Measurements from ENCODE around the gene EIF4E2.

EIF4E2 gene

GRCh38 chr2:232600053-232600773 is 49.7 kb downstream of the EIF4E2 start:
- no peak for DNase-seq (ENCODE audit: low read depth)

GRCh38 chr2:232603283-232603682 is 52.8 kb downstream of the EIF4E2 start:
- DNase-seq (ENCODE audit: low read depth): no peak

GRCh38 chr2:232604535-232604934 is 54.0 kb downstream of the EIF4E2 start:
- no peak for DNase-seq (ENCODE audit: low read depth)

- DNase-seq (ENCODE audit: low read depth): no peak
These were observed 56.5 kb downstream of the EIF4E2 start for GRCh38 chr2:232607011-232607410.

DNA sequence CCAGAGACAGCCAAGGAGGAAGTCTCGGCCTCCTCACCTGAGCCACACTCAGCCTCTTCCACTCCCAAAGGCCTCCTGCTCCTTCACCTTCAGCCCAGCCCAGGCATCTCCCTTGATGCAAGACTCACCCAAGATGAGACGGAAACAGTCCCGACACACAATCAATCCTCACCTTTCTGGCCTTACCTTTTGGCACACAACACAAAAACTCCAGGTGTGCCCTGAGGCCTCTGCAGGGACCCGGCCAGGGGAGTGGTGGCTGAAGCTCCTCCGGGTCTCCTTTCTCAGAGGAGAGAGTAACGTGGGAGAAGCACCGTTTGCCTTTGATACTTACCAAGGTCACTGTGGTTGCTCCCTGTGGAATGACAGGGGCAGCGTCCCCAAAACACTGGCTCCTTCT is 59.1 kb downstream of the EIF4E2 start:
- no peak for DNase-seq (ENCODE audit: low read depth)

DNA sequence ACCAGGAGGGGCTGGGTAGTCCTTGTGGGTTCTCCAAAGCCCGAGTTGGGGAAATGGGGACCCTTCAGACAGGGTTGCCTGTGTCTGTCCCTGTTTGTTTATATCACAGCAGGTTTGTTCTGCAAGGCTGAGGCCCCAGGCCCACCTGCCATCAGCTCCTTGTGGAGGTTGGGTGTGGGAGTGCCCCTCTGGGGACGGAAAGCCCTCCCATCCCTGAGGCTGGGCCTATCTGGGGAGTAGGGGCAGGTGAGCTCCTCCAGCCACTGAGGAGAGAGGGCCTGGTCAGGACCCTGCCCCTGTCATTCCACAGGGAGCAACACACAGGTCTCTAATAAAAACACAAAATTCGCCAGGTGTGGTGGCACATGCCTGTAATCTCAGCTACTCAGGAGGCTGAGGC is 59.6 kb downstream of the EIF4E2 start:
- no peak for DNase-seq (ENCODE audit: low read depth)

DNA sequence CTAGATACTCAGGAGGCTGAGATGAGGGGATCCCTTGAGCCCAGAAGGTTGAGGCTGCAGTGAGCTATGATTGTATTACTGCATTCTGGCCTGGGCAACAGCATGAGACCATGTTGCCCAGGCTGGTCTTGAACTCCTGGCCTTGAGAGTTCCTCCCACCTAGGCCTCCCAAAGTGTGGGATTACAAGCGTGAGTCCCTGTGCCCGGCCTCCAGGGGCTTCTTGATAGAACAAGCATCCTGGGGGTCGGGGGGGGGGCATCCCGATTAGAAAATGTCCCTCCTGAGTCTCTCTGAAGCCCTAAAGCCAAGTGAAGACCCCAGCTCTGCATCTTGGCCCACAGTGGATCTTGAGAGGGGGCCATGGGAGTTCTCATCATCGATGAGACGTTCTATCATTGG is 60.6 kb downstream of the EIF4E2 start:
- DNase-seq (ENCODE audit: low read depth): no peak

GRCh38 chr2:232611559-232612218 is 61.2 kb downstream of the EIF4E2 start:
- peak; percentile 87 for DNase-seq (ENCODE audit: low read depth)

- no peak for DNase-seq (ENCODE audit: low read depth)
These were observed 63.1 kb downstream of the EIF4E2 start for GRCh38 chr2:232613538-232614134.

- no peak for DNase-seq (ENCODE audit: low read depth)
These were observed 64.8 kb downstream of the EIF4E2 start for GRCh38 chr2:232615339-232615738.
